Small intestine (tissue), 7 donors: ENCODE measurements around the gene PSMD7. TPM values are rescaled to one million over a fixed set of nuclear protein-coding genes. Genes with fewer than 3 reads are reported as not detected.
"Not testable (repeated sequence)": the region's sequence is repeated elsewhere in the genome, so short reads cannot be mapped to it uniquely, and the experiment has no call there.

Source experiments
- DNase-seq, 2 donors: peaks; one replicate each; pipeline versions ENCODE4 v3.0.0 to v3.0.0-alpha.2; 2013
- FAIRE-seq: peaks from 2 replicates; lab custom pipeline; 2012; peaks lifted over from hg19 to GRCh38; lab: Jason Lieb, UNC
- H3K27ac ChIP-seq, 3 donors: one replicate each; pipeline ENCODE4 v1.5.1; 2013; ENCODE audit warnings: low read length in 2 of 3, mild to moderate bottlenecking in 2 of 3, control low read depth in 1 of 3, inconsistent platforms in 1 of 3, low read depth in 1 of 3, moderate library complexity in 1 of 3
- H3K27me3 ChIP-seq, 3 donors: one replicate each; pipeline ENCODE4 v1.6.1; 2013; ENCODE audit warnings: low read length in 3 of 3, inconsistent platforms in 1 of 3; ENCODE audit not compliant: control insufficient read depth in 3 of 3, insufficient read depth in 3 of 3
- H3K36me3 ChIP-seq, 3 donors: one replicate each; pipeline ENCODE4 v1.6.1; 2013; ENCODE audit warnings: low read length in 3 of 3, inconsistent platforms in 1 of 3, low read depth in 1 of 3, mild to moderate bottlenecking in 1 of 3, moderate library complexity in 1 of 3; ENCODE audit not compliant: control insufficient read depth in 3 of 3, insufficient read depth in 2 of 3
- H3K4me1 ChIP-seq, 3 donors: one replicate each; pipeline ENCODE4 v1.6.1; 2013; ENCODE audit warnings: low read length in 2 of 3, inconsistent platforms in 1 of 3, low read depth in 1 of 3, mild to moderate bottlenecking in 1 of 3, moderate library complexity in 1 of 3; ENCODE audit not compliant: control insufficient read depth in 3 of 3, insufficient read depth in 2 of 3
- H3K4me3 ChIP-seq, 3 donors: one replicate each; pipeline ENCODE4 v1.5.1; 2013; ENCODE audit warnings: low read length in 3 of 3, control low read depth in 1 of 3, inconsistent platforms in 1 of 3, low read depth in 1 of 3, mild to moderate bottlenecking in 1 of 3, moderate library complexity in 1 of 3
- H3K9me3 ChIP-seq, 2 donors: one replicate each; pipeline ENCODE4 v1.6.1; 2013; ENCODE audit warnings: low read depth in 1 of 2, low read length in 1 of 2; ENCODE audit not compliant: control insufficient read depth in 2 of 2, insufficient read depth in 1 of 2
- WGBS, 3 donors: extraction: QIAGEN DNeasy Blood & Tissue Kit; methylation state at CpG; one replicate each; pipeline ENCODE4 v1.1.7; 2013; 5-methylcytosine and 5-hydroxymethylcytosine counted together
- polyA plus RNA-seq, 4 donors: library from polyadenylated mRNA; stranded (reverse) in 3 of 4; unstranded in 1 of 4; fragments of 200-250 nt in 3 of 4; fragments of 120-200 nt in 1 of 4; gene quantifications; one replicate each; pipeline versions ENCODE4 v1.2.1 to v1.2.3, GENCODE V29; 2013
- donor health status: healthy with polysubstance abuse.
- donor health status: control.
- donor health status: control.
- donor health status: Bipolar disorder and iron deficiency.
- donor health status: healthy.

PSMD7 gene
- polyA plus RNA-seq, 4 donors: 61.7 to 86.7 (median 71.1) TPM

GRCh38 chr16:74339226-74339625 is 42.6 kb downstream of the PSMD7 start:
- not testable (repeated sequence) for DNase-seq, H3K9me3 ChIP-seq, H3K27me3 ChIP-seq, H3K27ac ChIP-seq, H3K4me1 ChIP-seq, FAIRE-seq, H3K4me3 ChIP-seq
- H3K36me3 ChIP-seq: peaks cover 0 to 30% (median 7%) of the 10 kb centered on the region in 3 donors
- WGBS, 3 donors: 92 to 96% (median 96%) methylated on average over 10 of the region's 10 CpGs

- not testable (repeated sequence) for DNase-seq
- H3K36me3 ChIP-seq: peaks cover 2 to 29% (median 11%) of the 10 kb centered on the region in 3 donors
Observed at GRCh38 chr16:74353038-74353437, 56.4 kb downstream of the PSMD7 start.

More at GRCh38 chr16:74353038-74353437, 56.4 kb downstream of the PSMD7 start:
- not testable (repeated sequence) for H3K4me3 ChIP-seq, H3K4me1 ChIP-seq, H3K27me3 ChIP-seq, FAIRE-seq, H3K27ac ChIP-seq, H3K9me3 ChIP-seq
- WGBS, 3 donors: 69 to 91% (median 89%) methylated on average over 4 of the region's 4 CpGs

Other genes starting within 250 kb of the PSMD7 start
- 10 to 100 TPM; 18.2 to 96.2 (median 43.3) TPM for gene NPIPB15, start 79.5 kb downstream of the PSMD7 start, polyA plus RNA-seq
- gene CLEC18B, start 124.7 kb downstream of the PSMD7 start, polyA plus RNA-seq: 1 to 10 TPM in 3 of 4 donors, under 1 TPM in 1; 0.92 to 4.5 (median 1.4) TPM